ENCODE data around the gene FLG2. TPM values are rescaled to one million over a fixed set of nuclear protein-coding genes. Genes with fewer than 3 reads are reported as not detected.

The FLG2 gene
- total and polyA plus RNA-seq, 2 of the 8 experiments (the other 6 are each of a cell fraction or from before 2014, with no cell fraction given), result not detected

DNA sequence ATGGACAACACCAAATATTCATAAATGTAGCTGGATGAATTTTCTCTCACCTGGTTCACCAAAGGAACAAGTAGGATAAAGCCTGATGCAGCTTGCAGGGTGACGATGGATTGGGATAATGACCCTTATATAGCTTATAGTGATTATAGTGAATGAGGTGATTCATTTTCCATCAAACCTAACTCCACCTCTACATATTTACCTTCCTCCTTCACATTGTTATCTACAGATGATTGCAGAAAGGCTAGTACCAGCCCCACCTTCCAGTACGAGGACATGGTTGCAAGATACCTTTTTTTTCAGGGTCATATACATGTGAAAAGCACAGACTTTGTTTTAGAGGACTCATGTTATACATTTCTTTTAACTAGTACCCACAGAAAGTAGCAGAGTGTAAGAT is at the start of gene FLG2 (continued):
- no peak for TF ChIP-seq EGR1 (IDR thresholded peaks at IDR 0.05; ENCODE audit: borderline replicate concordance, low read depth, low read length)
- no peak for TF ChIP-seq FOSL1 (IDR thresholded peaks at IDR 0.05; ENCODE audit: insufficient read depth, low read depth, low read length)
